GM18861 (cell line): ENCODE measurements around the gene PSTPIP1.
"Not testable (repeated sequence)": the region's sequence is repeated elsewhere in the genome, so short reads cannot be mapped to it uniquely, and the experiment has no call there.

Experiments
- ATAC-seq: cut with Tn5 transposase; IDR thresholded peaks from one replicate; pipeline ENCODE4 v1.9.1; 2021; ENCODE audit not compliant: unreplicated experiment

Gene PSTPIP1

GRCh38 chr15:76994971-76995945 is at the start of gene PSTPIP1:
TSS of gene PSTPIP1 (plus strand) at chr15:76995126. CDS start at chr15:76995574, 448 bp downstream.
- peak; percentile 39 for ATAC-seq

GRCh38 chr15:76945494-76946093 is 49.3 kb upstream of the PSTPIP1 start:
- ATAC-seq: no peak

GRCh38 chr15:76947454-76947853 is 47.5 kb upstream of the PSTPIP1 start:
- ATAC-seq: no peak

- no peak for ATAC-seq
Observed at GRCh38 chr15:76951220-76951619, 43.7 kb upstream of the PSTPIP1 start.

GRCh38 chr15:76953913-76954312 is 41.0 kb upstream of the PSTPIP1 start:
- no peak for ATAC-seq

- no peak for ATAC-seq
Observed at GRCh38 chr15:76954744-76955143, 40.2 kb upstream of the PSTPIP1 start.

GRCh38 chr15:76961268-76962011 is 33.5 kb upstream of the PSTPIP1 start:
- no peak for ATAC-seq

GRCh38 chr15:76962337-76963013 is 32.5 kb upstream of the PSTPIP1 start:
- ATAC-seq: no peak

GRCh38 chr15:76963596-76963995 is 31.3 kb upstream of the PSTPIP1 start:
- ATAC-seq: no peak

- ATAC-seq: no peak
Observed at GRCh38 chr15:76964157-76964556, 30.8 kb upstream of the PSTPIP1 start.

- not testable (repeated sequence) for ATAC-seq
Observed at GRCh38 chr15:76966051-76966450, 28.9 kb upstream of the PSTPIP1 start.

- ATAC-seq: no peak
Observed at GRCh38 chr15:76967067-76967466, 27.9 kb upstream of the PSTPIP1 start.

GRCh38 chr15:76968306-76968705 is 26.6 kb upstream of the PSTPIP1 start:
- no peak for ATAC-seq

- no peak for ATAC-seq
Observed at GRCh38 chr15:76972389-76973361, 22.3 kb upstream of the PSTPIP1 start.

GRCh38 chr15:76973362-76973743 is 21.6 kb upstream of the PSTPIP1 start:
- no peak for ATAC-seq

GRCh38 chr15:76973906-76974305 is 21.0 kb upstream of the PSTPIP1 start:
- no peak for ATAC-seq

GRCh38 chr15:76974456-76975036 is 20.4 kb upstream of the PSTPIP1 start:
- no peak for ATAC-seq

GRCh38 chr15:76976141-76976540 is 18.8 kb upstream of the PSTPIP1 start:
- ATAC-seq: no peak

GRCh38 chr15:76976572-76977270 is 18.2 kb upstream of the PSTPIP1 start:
- ATAC-seq: no peak
